ENCODE data around the gene MEDAG.

- TF ChIP-seq POLR2A (IDR thresholded peaks at IDR 0.05) (no peak), POLR2AphosphoS5 (IDR thresholded peaks at IDR 0.05) (no peak)
These were observed 28.7 kb upstream of the MEDAG start for GRCh38 chr13:30877335-30877734.
